ENCODE results near the gene AARS1. TPM values are rescaled to one million over a fixed set of nuclear protein-coding genes. Genes with fewer than 3 reads are reported as not detected.
A peak's percentile ranks its signal among the peaks of the same experiment; 100 is the strongest.
"Not testable (repeated sequence)": the region's sequence is repeated elsewhere in the genome, so short reads cannot be mapped to it uniquely, and the experiment has no call there.

AARS1 gene
- polyA plus RNA-seq, 6 donors from 2014 or later: 24.6 to 42.7 (median 28.8) TPM

GRCh38 chr16:70231831-70232230 is 57.5 kb downstream of the AARS1 start:
- not testable (repeated sequence) for H3K36me3 Mint-ChIP-seq

GRCh38 chr16:70226024-70226423 is 63.3 kb downstream of the AARS1 start:
- not testable (repeated sequence) for DNase-seq; H3K9me3 Mint-ChIP-seq; H3K27ac Mint-ChIP-seq; H3K4me3 Mint-ChIP-seq; H3K36me3 Mint-ChIP-seq; ATAC-seq (ENCODE audit: low read depth in 2 of 2); H3K4me1 Mint-ChIP-seq; H3K27me3 Mint-ChIP-seq

More at GRCh38 chr16:70231831-70232230, 57.5 kb downstream of the AARS1 start:
- not testable (repeated sequence) for H3K9me3 Mint-ChIP-seq; DNase-seq; H3K27me3 Mint-ChIP-seq; H3K4me3 Mint-ChIP-seq; H3K4me1 Mint-ChIP-seq; ATAC-seq (ENCODE audit: low read depth in 2 of 2); H3K27ac Mint-ChIP-seq

- DNase-seq; ATAC-seq (ENCODE audit: low read depth in 2 of 2); H3K36me3 Mint-ChIP-seq; H3K4me1 Mint-ChIP-seq; H3K4me3 Mint-ChIP-seq; H3K9me3 Mint-ChIP-seq; H3K27me3 Mint-ChIP-seq: not testable (repeated sequence)
- H3K27ac Mint-ChIP-seq: peak overlapping the region in 2 of 6 donors; percentile 32 to 43
Measured at GRCh38 chr16:70225430-70225829, 63.9 kb downstream of the AARS1 start.

- not testable (repeated sequence) for H3K27ac Mint-ChIP-seq; H3K36me3 Mint-ChIP-seq; H3K9me3 Mint-ChIP-seq; H3K4me3 Mint-ChIP-seq; H3K4me1 Mint-ChIP-seq; DNase-seq; H3K27me3 Mint-ChIP-seq; ATAC-seq (ENCODE audit: low read depth in 2 of 2)
Measured at GRCh38 chr16:70224645-70225044, 64.7 kb downstream of the AARS1 start.

- ATAC-seq (ENCODE audit: low read depth in 2 of 2); H3K36me3 Mint-ChIP-seq: not testable (repeated sequence)
Measured at GRCh38 chr16:70223971-70224513, 65.3 kb downstream of the AARS1 start.

GRCh38 chr16:70223216-70223615 is 66.1 kb downstream of the AARS1 start:
- H3K36me3 Mint-ChIP-seq; H3K4me3 Mint-ChIP-seq; H3K27me3 Mint-ChIP-seq; H3K4me1 Mint-ChIP-seq; H3K9me3 Mint-ChIP-seq; ATAC-seq (ENCODE audit: low read depth in 2 of 2); DNase-seq: not testable (repeated sequence)
- H3K27ac Mint-ChIP-seq: peak overlapping the region in 1 of 6 donors; percentile 57

More at GRCh38 chr16:70223971-70224513, 65.3 kb downstream of the AARS1 start:
- not testable (repeated sequence) for H3K27me3 Mint-ChIP-seq, H3K4me1 Mint-ChIP-seq, DNase-seq, H3K9me3 Mint-ChIP-seq, H3K4me3 Mint-ChIP-seq
- peak overlapping the region in 1 of 6 donors; percentile 11 for H3K27ac Mint-ChIP-seq

GRCh38 chr16:70222574-70222973 is 66.7 kb downstream of the AARS1 start:
- DNase-seq: not testable (repeated sequence)

GRCh38 chr16:70218586-70218985 is 70.7 kb downstream of the AARS1 start:
- not testable (repeated sequence) for H3K4me3 Mint-ChIP-seq; ATAC-seq (ENCODE audit: low read depth in 2 of 2); H3K27ac Mint-ChIP-seq; DNase-seq; H3K27me3 Mint-ChIP-seq; H3K36me3 Mint-ChIP-seq; H3K9me3 Mint-ChIP-seq; H3K4me1 Mint-ChIP-seq

More at GRCh38 chr16:70222574-70222973, 66.7 kb downstream of the AARS1 start:
- not testable (repeated sequence) for ATAC-seq (ENCODE audit: low read depth in 2 of 2); H3K9me3 Mint-ChIP-seq; H3K4me3 Mint-ChIP-seq; H3K36me3 Mint-ChIP-seq; H3K27me3 Mint-ChIP-seq; H3K4me1 Mint-ChIP-seq
- H3K27ac Mint-ChIP-seq: peak overlapping the region in 1 of 6 donors; percentile 94

- DNase-seq; ATAC-seq (ENCODE audit: low read depth in 2 of 2); H3K27me3 Mint-ChIP-seq; H3K27ac Mint-ChIP-seq; H3K4me1 Mint-ChIP-seq; H3K4me3 Mint-ChIP-seq; H3K36me3 Mint-ChIP-seq; H3K9me3 Mint-ChIP-seq: not testable (repeated sequence)
Measured at GRCh38 chr16:70206382-70206781, 82.9 kb downstream of the AARS1 start.

- H3K27me3 Mint-ChIP-seq; H3K9me3 Mint-ChIP-seq; H3K4me3 Mint-ChIP-seq; H3K4me1 Mint-ChIP-seq; ATAC-seq (ENCODE audit: low read depth in 2 of 2); H3K36me3 Mint-ChIP-seq; H3K27ac Mint-ChIP-seq; DNase-seq: not testable (repeated sequence)
Measured at GRCh38 chr16:70204668-70205405, 84.5 kb downstream of the AARS1 start.

- not testable (repeated sequence) for H3K27ac Mint-ChIP-seq; H3K9me3 Mint-ChIP-seq; DNase-seq; H3K27me3 Mint-ChIP-seq; H3K4me1 Mint-ChIP-seq; ATAC-seq (ENCODE audit: low read depth in 2 of 2); H3K36me3 Mint-ChIP-seq; H3K4me3 Mint-ChIP-seq
Measured at GRCh38 chr16:70204010-70204409, 85.3 kb downstream of the AARS1 start.

GRCh38 chr16:70203508-70203907 is 85.8 kb downstream of the AARS1 start:
- not testable (repeated sequence) for H3K9me3 Mint-ChIP-seq; H3K36me3 Mint-ChIP-seq; H3K27me3 Mint-ChIP-seq; ATAC-seq (ENCODE audit: low read depth in 2 of 2); DNase-seq; H3K4me3 Mint-ChIP-seq; H3K4me1 Mint-ChIP-seq; H3K27ac Mint-ChIP-seq
